CD14-positive monocyte (primary cell): ENCODE data around the gene TRAPPC3. TPM values are rescaled to one million over a fixed set of nuclear protein-coding genes. Genes with fewer than 3 reads are reported as not detected.

Experiments
- DNase-seq, 3 donors: peaks; one replicate each; pipeline ENCODE4 v3.0.0-alpha.2; 2011 to 2022
- H2AFZ ChIP-seq: 2 replicates; pipeline ENCODE4 v1.6.0; 2012; ENCODE audit warnings: mild to moderate bottlenecking, low read depth, low read length, inconsistent platforms; ENCODE audit not compliant: insufficient read depth, poor library complexity, severe bottlenecking
- H3K27ac ChIP-seq, 2 donors: 1 replicate in 1 of 2; 2 replicates in 1 of 2; pipeline ENCODE4 v1.5.1; 2012 to 2013; ENCODE audit warnings: low read length in 2 of 2, control low read depth in 1 of 2, inconsistent platforms in 1 of 2, low read depth in 1 of 2, mild to moderate bottlenecking in 1 of 2
- H3K27me3 ChIP-seq, 2 donors: one replicate each; pipeline versions ENCODE4 v1.6.0 to v1.6.1; 2011 to 2013; ENCODE audit warnings: low read length in 2 of 2; ENCODE audit not compliant: control insufficient read depth in 2 of 2, insufficient read depth in 2 of 2
- H3K36me3 ChIP-seq, 2 donors: replicated peaks in 1 of 2; 1 replicate in 1 of 2; 2 replicates in 1 of 2; pipeline versions ENCODE4 v1.5.1 to v1.6.1; 2012 to 2013; ENCODE audit warnings: low read length in 2 of 2, control low read depth in 1 of 2, inconsistent platforms in 1 of 2, mild to moderate bottlenecking in 1 of 2; ENCODE audit not compliant: insufficient read depth in 2 of 2, control insufficient read depth in 1 of 2
- H3K4me1 ChIP-seq, 2 donors: 1 replicate in 1 of 2; 2 replicates in 1 of 2; pipeline versions ENCODE4 v1.5.1 to v1.6.1; 2012 to 2013; ENCODE audit warnings: low read length in 2 of 2, control low read depth in 1 of 2, inconsistent platforms in 1 of 2, mild to moderate bottlenecking in 1 of 2, moderate library complexity in 1 of 2; ENCODE audit not compliant: insufficient read depth in 2 of 2, control insufficient read depth in 1 of 2
- H3K4me2 ChIP-seq: replicated peaks from 2 replicates; pipeline ENCODE3; 2012; ENCODE audit warnings: low read length, moderate library complexity, mild to moderate bottlenecking; ENCODE audit not compliant: poor library complexity, severe bottlenecking; ENCODE audit errors: extremely low read depth
- H3K4me3 ChIP-seq, 3 experiments: fragments of 200-600 bp in 1 of 3; sonication (generic) in 1 of 3; replicated peaks in 1 of 3; 1 replicate in 2 of 3; 2 replicates in 1 of 3; pipeline ENCODE4 v1.5.1; 2011 to 2013; ENCODE audit warnings: low read length in 3 of 3, mild to moderate bottlenecking in 3 of 3, control low read depth in 2 of 3, low read depth in 2 of 3, inconsistent platforms in 1 of 3, moderate library complexity in 1 of 3
- H3K79me2 ChIP-seq: 2 replicates; pipeline ENCODE4 v1.6.0; 2012; ENCODE audit warnings: mild to moderate bottlenecking, control low read depth, inconsistent platforms, low read length, moderate library complexity; ENCODE audit not compliant: insufficient read depth
- H3K9ac ChIP-seq: 2 replicates; pipeline ENCODE4 v1.6.0; 2017; ENCODE audit warnings: low read length, mild to moderate bottlenecking; ENCODE audit not compliant: insufficient read depth, poor library complexity, severe bottlenecking
- H3K9me3 ChIP-seq, 2 donors: replicated peaks in 1 of 2; 1 replicate in 1 of 2; 2 replicates in 1 of 2; pipeline versions ENCODE4 v1.5.1 to v1.6.1; 2012 to 2013; ENCODE audit warnings: low read length in 2 of 2, control low read depth in 1 of 2; ENCODE audit not compliant: control insufficient read depth in 1 of 2, insufficient read depth in 1 of 2
- H4K20me1 ChIP-seq: 2 replicates; pipeline ENCODE4 v1.6.0; 2012; ENCODE audit warnings: mild to moderate bottlenecking, low read length, control low read depth, moderate library complexity; ENCODE audit not compliant: insufficient read depth
- H3K27ac Mint-ChIP-seq, 7 donors: one replicate each; pipeline ENCODE4 v1.8.0; 2020; ENCODE audit warnings: mild to moderate bottlenecking in 7 of 7, mixed read lengths in 7 of 7, moderate library complexity in 6 of 7, inconsistent platforms in 2 of 7
- H3K27me3 Mint-ChIP-seq, 3 donors: one replicate each; pipeline ENCODE4 v1.8.0; 2021 to 2022; ENCODE audit warnings: low read depth in 3 of 3, mild to moderate bottlenecking in 3 of 3, mixed read lengths in 3 of 3, moderate library complexity in 3 of 3, inconsistent platforms in 1 of 3
- H3K36me3 Mint-ChIP-seq, 2 donors: one replicate each; pipeline ENCODE4 v1.8.0; 2020; ENCODE audit warnings: mixed read lengths in 2 of 2, inconsistent platforms in 1 of 2, mild to moderate bottlenecking in 1 of 2
- H3K4me1 Mint-ChIP-seq: one replicate; pipeline ENCODE4 v1.8.0; 2020; ENCODE audit warnings: mild to moderate bottlenecking, mixed read lengths
- H3K4me3 Mint-ChIP-seq, 2 donors: one replicate each; pipeline ENCODE4 v1.8.0; 2020; ENCODE audit warnings: mild to moderate bottlenecking in 2 of 2, mixed read lengths in 2 of 2, moderate library complexity in 1 of 2
- H3K9me3 Mint-ChIP-seq, 7 donors: one replicate each; pipeline ENCODE4 v1.8.0; 2020 to 2022; ENCODE audit warnings: mixed read lengths in 7 of 7, mild to moderate bottlenecking in 6 of 7, moderate library complexity in 6 of 7, inconsistent platforms in 2 of 7
- WGBS: methylation state at CpG from one replicate; pipeline ENCODE4 v1.1.5; 2013; ENCODE audit warnings: missing lambda C conversion rate; ENCODE audit not compliant: insufficient coverage; 5-methylcytosine and 5-hydroxymethylcytosine counted together
- intact Hi-C, 2 donors: fragments of 100-400 bp; cut with micrococcal nuclease; formaldehyde crosslinking; loops; one replicate each; pipeline versions ENCODE4 v1.15.0 to v1.15.1; 2023
- polyA plus RNA-seq, 3 donors: library from polyadenylated mRNA; depleted of rRNA in 1 of 3; unstranded in 2 of 3; stranded (reverse) in 1 of 3; fragments of 300-500 nt in 2 of 3; fragments of >200 nt in 1 of 3; fragmentation: Illumina TruSeq in 2 of 3; gene quantifications; 1 replicate in 2 of 3; 2 replicates in 1 of 3; pipeline ENCODE4 v1.2.3, GENCODE V29; 2012 to 2021
- TF ChIP-seq, protein P1 (sequence below): fragments of 200-600 bp; IDR thresholded peaks from one replicate; pipeline ENCODE4 v1.8.0; 2022; ENCODE audit warnings: antibody characterized with exemption, mild to moderate bottlenecking

Gene TRAPPC3
- polyA plus RNA-seq, 3 donors, result 61.1 to 136 (median 125) TPM

GRCh38 chr1:36098650-36099365, 50.5 kb downstream of the TRAPPC3 start:
- TF ChIP-seq, protein P1, sequence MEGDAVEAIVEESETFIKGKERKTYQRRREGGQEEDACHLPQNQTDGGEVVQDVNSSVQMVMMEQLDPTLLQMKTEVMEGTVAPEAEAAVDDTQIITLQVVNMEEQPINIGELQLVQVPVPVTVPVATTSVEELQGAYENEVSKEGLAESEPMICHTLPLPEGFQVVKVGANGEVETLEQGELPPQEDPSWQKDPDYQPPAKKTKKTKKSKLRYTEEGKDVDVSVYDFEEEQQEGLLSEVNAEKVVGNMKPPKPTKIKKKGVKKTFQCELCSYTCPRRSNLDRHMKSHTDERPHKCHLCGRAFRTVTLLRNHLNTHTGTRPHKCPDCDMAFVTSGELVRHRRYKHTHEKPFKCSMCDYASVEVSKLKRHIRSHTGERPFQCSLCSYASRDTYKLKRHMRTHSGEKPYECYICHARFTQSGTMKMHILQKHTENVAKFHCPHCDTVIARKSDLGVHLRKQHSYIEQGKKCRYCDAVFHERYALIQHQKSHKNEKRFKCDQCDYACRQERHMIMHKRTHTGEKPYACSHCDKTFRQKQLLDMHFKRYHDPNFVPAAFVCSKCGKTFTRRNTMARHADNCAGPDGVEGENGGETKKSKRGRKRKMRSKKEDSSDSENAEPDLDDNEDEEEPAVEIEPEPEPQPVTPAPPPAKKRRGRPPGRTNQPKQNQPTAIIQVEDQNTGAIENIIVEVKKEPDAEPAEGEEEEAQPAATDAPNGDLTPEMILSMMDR, result no peak
- intact Hi-C loops, result loop anchor here (2.0 to 5.0 kb wide), 2 partner anchors 88 to 90 kb away; no protein-coding TSS in a partner anchor

DNA sequence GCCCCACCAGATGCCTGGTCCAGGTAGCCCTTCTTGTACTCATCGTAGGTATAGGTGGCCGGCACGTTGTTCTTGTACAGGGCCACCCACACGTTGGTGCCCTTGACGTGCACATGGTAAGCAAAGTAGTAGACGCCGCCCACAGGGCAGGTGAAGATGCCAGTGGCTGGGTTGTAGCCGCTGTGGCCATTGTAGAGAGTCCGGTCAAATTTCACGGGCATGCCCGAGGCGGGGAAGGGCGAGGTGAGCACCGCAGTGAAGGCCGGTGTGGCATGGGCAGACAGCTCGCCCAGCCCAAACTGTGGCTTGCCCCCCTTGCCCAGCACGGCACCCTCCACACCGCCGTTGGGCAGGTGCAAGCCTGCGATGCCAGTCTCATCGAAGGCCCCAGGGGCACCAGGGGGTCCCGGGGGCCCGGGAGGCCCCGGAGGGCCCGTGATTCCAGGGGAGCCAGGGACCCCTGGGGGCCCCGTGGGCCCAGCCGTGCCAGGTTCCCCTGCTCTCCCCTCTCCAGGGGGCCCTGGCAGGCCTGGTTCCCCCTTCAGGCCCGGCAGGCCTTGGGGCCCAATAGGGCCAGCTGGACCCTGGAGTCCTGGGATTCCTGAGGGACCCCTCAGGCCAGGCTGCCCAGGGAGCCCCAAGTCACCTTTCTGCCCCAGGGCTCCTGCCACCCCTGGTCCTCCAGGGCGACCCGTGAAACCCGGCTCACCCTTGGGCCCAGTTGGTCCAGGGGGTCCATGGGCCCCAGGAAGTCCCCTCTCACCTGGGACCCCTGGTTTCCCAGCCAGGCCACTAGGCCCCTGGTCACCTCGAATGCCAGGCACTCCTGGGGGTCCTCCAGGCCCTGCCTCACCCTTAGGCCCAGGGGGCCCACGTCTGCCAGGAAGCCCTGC, 51.3 kb downstream of the TRAPPC3 start:
- H3K9me3 ChIP-seq, result no peaks in the 10 kb centered on the region
- H3K27me3 ChIP-seq, result no peaks in the 10 kb centered on the region
- Mint-ChIP-seq H3K27me3 (peaks cover 0 to 6% (median 1%) of the 10 kb centered on the region in 3 donors), H3K9me3 (peaks cover 0 to 4% (median 0%) of the 10 kb centered on the region in 7 donors), H3K27ac (peak overlapping the region in 2 of 7 donors; percentile 30 to 37), H3K4me1 (peaks cover 44% of the 10 kb centered on the region), H3K4me3 (no peak overlapping the region), H3K36me3 (peaks cover 24 to 39% of the 10 kb centered on the region in 2 donors)
- no peak overlapping the region for H2AFZ ChIP-seq
- TF ChIP-seq, protein P1, result no peak
- H3K4me3 ChIP-seq, result no peak overlapping the region
- no peak overlapping the region for H3K27ac ChIP-seq
- peaks cover 38 to 43% of the 10 kb centered on the region in 2 donors for H3K4me1 ChIP-seq
- intact Hi-C loops, result loop anchor here (2.0 to 5.0 kb wide), 2 partner anchors 89 to 91 kb away; no protein-coding TSS in a partner anchor
- H3K79me2 ChIP-seq, result peaks cover 4% of the 10 kb centered on the region
- H4K20me1 ChIP-seq, result no peaks in the 10 kb centered on the region
- DNase-seq, result no peak
- no peak overlapping the region for H3K4me2 ChIP-seq
- H3K9ac ChIP-seq, result no peak overlapping the region
- H3K36me3 ChIP-seq, result peaks cover 24 to 39% of the 10 kb centered on the region in 2 donors
- 97% methylated on average over 33 of the region's 33 CpGs for WGBS

More at GRCh38 chr1:36098650-36099365, 50.5 kb downstream of the TRAPPC3 start:
- peaks cover 15 to 30% of the 10 kb centered on the region in 2 donors for H3K36me3 ChIP-seq
- no peak overlapping the region for H2AFZ ChIP-seq
- H3K79me2 ChIP-seq, result no peaks in the 10 kb centered on the region
- Mint-ChIP-seq H3K9me3 (peaks cover 0 to 4% (median 0%) of the 10 kb centered on the region in 7 donors), H3K27ac (no peak overlapping the region), H3K36me3 (peaks cover 15 to 30% of the 10 kb centered on the region in 2 donors), H3K4me3 (no peak overlapping the region), H3K4me1 (peaks cover 39% of the 10 kb centered on the region), H3K27me3 (peaks cover 0 to 6% (median 1%) of the 10 kb centered on the region in 3 donors)
- peak overlapping the region in 1 of 2 donors; percentile 26 for H3K27ac ChIP-seq
- H4K20me1 ChIP-seq, result no peaks in the 10 kb centered on the region
- H3K4me2 ChIP-seq, result no peak overlapping the region
- H3K27me3 ChIP-seq, result no peaks in the 10 kb centered on the region
- peaks cover 30 to 36% of the 10 kb centered on the region in 2 donors for H3K4me1 ChIP-seq
- no peaks in the 10 kb centered on the region for H3K9me3 ChIP-seq
- WGBS, result 97% methylated on average over 12 of the region's 13 CpGs
- no peak for DNase-seq
- no peak overlapping the region for H3K4me3 ChIP-seq
- H3K9ac ChIP-seq, result peak overlapping the region; percentile 15
